Measurements from ENCODE around the gene PSMB10. TPM values are rescaled to one million over a fixed set of nuclear protein-coding genes. Genes with fewer than 3 reads are reported as not detected.

The PSMB10 gene
- total RNA-seq, 1 experiment from 2014 or later = 24.5 TPM

- Histone ChIP-seq H2BK5ac (ENCODE audit: insufficient read length, low read length) (no peak overlapping the region), H3K9me3 (ENCODE audit: control insufficient read depth, low read depth, low read length) (no peaks in the 10 kb centered on the region), H2AFZ (ENCODE audit: low read length) (no peak overlapping the region), H4K5ac (ENCODE audit: insufficient read length, low read depth, low read length) (no peak overlapping the region), H2BK15ac (ENCODE audit: low read depth, low read length) (no peak overlapping the region), H4K20me1 (ENCODE audit: control insufficient read depth, insufficient read depth, insufficient read length) (peaks cover 3% of the 10 kb centered on the region), H2BK20ac (ENCODE audit: low read depth, low read length, poor library complexity, severe bottlenecking) (no peak overlapping the region), H3K9ac (ENCODE audit: extremely low read depth, insufficient read length, low read length) (no peak overlapping the region), H3K27ac (ENCODE audit: insufficient read length, low read depth, low read length) (no peak overlapping the region), H3K56ac (ENCODE audit: insufficient read length, low read depth, low read length) (no peak overlapping the region), H3K27me3 (ENCODE audit: insufficient read depth, low read length) (no peaks in the 10 kb centered on the region), H2BK120ac (ENCODE audit: low read depth, low read length, poor library complexity, severe bottlenecking) (no peak overlapping the region), H3K4me1 (ENCODE audit: insufficient read depth, low read length) (peaks cover 5% of the 10 kb centered on the region; the same call in 1 of the 2 replicates), H3K14ac (ENCODE audit: insufficient read depth, low read length) (peak overlapping the region; percentile 51; the same call in 1 of the 2 replicates), H3T11ph (ENCODE audit: low read length) (no peak overlapping the region), H3K79me1 (ENCODE audit: insufficient read depth, low read depth, low read length, poor library complexity, severe bottlenecking) (peaks cover 4% of the 10 kb centered on the region), H4K91ac (ENCODE audit: insufficient read length, low read depth, low read length) (no peak overlapping the region), H3K18ac (ENCODE audit: insufficient read length, low read depth, low read length) (no peak overlapping the region), H3K23ac (ENCODE audit: insufficient read length, low read depth, low read length) (no peak overlapping the region), H4K8ac (replicated peaks; ENCODE audit: insufficient read length, low read depth, low read length) (no peak overlapping the region), H3K4ac (ENCODE audit: low read depth, low read length) (no peak overlapping the region), H2AK5ac (ENCODE audit: insufficient read length, low read length) (no peak overlapping the region), H3K79me2 (ENCODE audit: insufficient read depth, low read length) (no peaks in the 10 kb centered on the region; the same call in 1 of the 2 replicates), H3K23me2 (ENCODE audit: insufficient read length, low read depth, low read length, poor library complexity, severe bottlenecking) (peaks cover 3% of the 10 kb centered on the region), H2BK12ac (ENCODE audit: insufficient read length, low read depth, low read length) (no peak overlapping the region), H3K4me2 (ENCODE audit: insufficient read depth, insufficient read length, low read length) (peak overlapping the region; percentile 66)
- Mint-ChIP-seq H3K36me3 (ENCODE audit: insufficient read depth in 1 of 3, low read depth in 3 of 3) (peaks cover 2 to 29% (median 15%) of the 10 kb centered on the region in 3 experiments), H3K27ac (peak overlapping the region in 1 of 3 experiments; percentile 93; a peak in 3 of 7 replicates), H3K9me3 (no peaks in the 10 kb centered on the region; a peak in 1 of 5 replicates), H3K4me1 (peaks cover 37 to 42% of the 10 kb centered on the region in 2 experiments), H3K4me3 (peak overlapping the region; percentile 93 to 95), H3K27me3 (ENCODE audit: low read depth) (peaks cover 2% of the 10 kb centered on the region)
- no CpG with 5 or more reads among the region's 3 CpGs for WGBS (ENCODE audit: extremely low coverage, insufficient read length, low lambda C conversion rate)
- peak; percentile 88 for DNase-seq
- no peak for TF ChIP-seq CTCF (conservative IDR thresholded peaks at IDR 0.05)
Observed at GRCh38 chr16:67966549-67967182, 30.0 kb upstream of the PSMB10 start.
